Osteoblast (primary cell): ENCODE results near the gene SLC1A1. TPM values are rescaled to one million over a fixed set of nuclear protein-coding genes. Genes with fewer than 3 reads are reported as not detected.
A peak's percentile ranks its signal among the peaks of the same experiment; 100 is the strongest.

Experiments used
- DNase-seq: peaks from one replicate; pipeline ENCODE4 v3.0.0; 2011; ENCODE audit warnings: low spot score, mixed read lengths; ENCODE audit not compliant: insufficient read length; ENCODE audit errors: missing footprints
- H2AFZ ChIP-seq: 2 replicates; pipeline ENCODE4 v1.6.0; 2011; ENCODE audit warnings: mild to moderate bottlenecking, low read length
- H3K27ac ChIP-seq: 2 replicates; pipeline ENCODE4 v1.5.1; 2011; ENCODE audit warnings: mild to moderate bottlenecking, low read depth, low read length, moderate library complexity
- H3K27me3 ChIP-seq: 2 replicates; pipeline ENCODE4 v1.6.0; 2012; ENCODE audit warnings: mild to moderate bottlenecking, control low read depth, inconsistent platforms, low read length, moderate library complexity; ENCODE audit not compliant: insufficient read depth
- H3K36me3 ChIP-seq: 2 replicates; pipeline ENCODE4 v1.5.1; 2011; ENCODE audit warnings: mild to moderate bottlenecking, low read length, control low read depth, moderate library complexity; ENCODE audit not compliant: insufficient read depth
- H3K4me1 ChIP-seq: 2 replicates; pipeline ENCODE4 v1.5.1; 2011; ENCODE audit warnings: mild to moderate bottlenecking, low read length, control low read depth, moderate library complexity; ENCODE audit not compliant: insufficient read depth
- H3K4me2 ChIP-seq: 2 replicates; pipeline ENCODE4 v1.6.0; 2011; ENCODE audit warnings: mild to moderate bottlenecking, low read length; ENCODE audit not compliant: insufficient read depth
- H3K4me3 ChIP-seq: fragments of 200-600 bp; sonication (generic); 3 replicates; pipeline ENCODE4 v1.5.1; 2012; ENCODE audit warnings: mild to moderate bottlenecking, low read length, inconsistent platforms; ENCODE audit not compliant: insufficient read depth
- H3K79me2 ChIP-seq: 2 replicates; pipeline ENCODE4 v1.6.0; 2012; ENCODE audit warnings: mild to moderate bottlenecking, low read length, control low read depth, inconsistent platforms; ENCODE audit not compliant: insufficient read depth
- H3K9me3 ChIP-seq: 2 replicates; pipeline ENCODE4 v1.5.1; 2011; ENCODE audit warnings: low read depth, low read length, control low read depth
- H4K20me1 ChIP-seq: 2 replicates; pipeline ENCODE4 v1.6.0; 2012; ENCODE audit warnings: mild to moderate bottlenecking, low read length, control low read depth; ENCODE audit not compliant: insufficient read depth
- total RNA-seq: library from RNA; depleted of rRNA; stranded (reverse); fragments of >200 nt; gene quantifications from 2 replicates; pipeline ENCODE4 v1.2.3, GENCODE V29; 2012
- TF ChIP-seq, protein P1 (sequence below): IDR thresholded peaks from 2 replicates; pipeline ENCODE4 v1.5.1; 2011; ENCODE audit warnings: mild to moderate bottlenecking, low read depth, low read length, moderate library complexity; ENCODE audit errors: extremely low read depth

Gene SLC1A1
- total RNA-seq, 1 donor, result 25.7 TPM

DNA sequence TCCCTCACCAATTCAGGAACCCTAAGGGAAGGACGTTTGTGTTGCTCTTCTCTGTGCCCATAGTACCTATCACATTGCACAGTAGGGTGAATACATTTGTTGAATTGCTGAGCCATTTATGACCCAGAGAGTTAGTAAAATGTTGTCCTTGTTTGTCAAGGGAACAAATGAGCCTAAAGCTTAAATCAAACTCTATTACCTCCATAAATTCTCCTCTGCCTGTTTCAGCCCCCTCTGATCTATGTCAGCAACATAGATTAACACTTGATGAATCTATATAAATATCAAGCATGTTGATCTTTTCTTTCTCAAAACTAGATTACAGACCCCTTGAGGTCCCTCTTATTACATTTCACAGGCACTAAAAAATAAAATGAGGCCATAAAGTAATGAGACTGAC, 7.1 kb downstream of the SLC1A1 start:
- Histone ChIP-seq H3K79me2 (peaks cover 26% of the 10 kb centered on the region), H3K4me1 (peaks cover 42% of the 10 kb centered on the region), H3K4me3 (no peak overlapping the region), H3K36me3 (no peaks in the 10 kb centered on the region), H3K27ac (peak overlapping the region; percentile 44), H3K27me3 (no peaks in the 10 kb centered on the region), H3K4me2 (no peak overlapping the region), H2AFZ (no peak overlapping the region), H3K9me3 (no peaks in the 10 kb centered on the region), H4K20me1 (peaks cover 2% of the 10 kb centered on the region)
- TF ChIP-seq, protein P1, sequence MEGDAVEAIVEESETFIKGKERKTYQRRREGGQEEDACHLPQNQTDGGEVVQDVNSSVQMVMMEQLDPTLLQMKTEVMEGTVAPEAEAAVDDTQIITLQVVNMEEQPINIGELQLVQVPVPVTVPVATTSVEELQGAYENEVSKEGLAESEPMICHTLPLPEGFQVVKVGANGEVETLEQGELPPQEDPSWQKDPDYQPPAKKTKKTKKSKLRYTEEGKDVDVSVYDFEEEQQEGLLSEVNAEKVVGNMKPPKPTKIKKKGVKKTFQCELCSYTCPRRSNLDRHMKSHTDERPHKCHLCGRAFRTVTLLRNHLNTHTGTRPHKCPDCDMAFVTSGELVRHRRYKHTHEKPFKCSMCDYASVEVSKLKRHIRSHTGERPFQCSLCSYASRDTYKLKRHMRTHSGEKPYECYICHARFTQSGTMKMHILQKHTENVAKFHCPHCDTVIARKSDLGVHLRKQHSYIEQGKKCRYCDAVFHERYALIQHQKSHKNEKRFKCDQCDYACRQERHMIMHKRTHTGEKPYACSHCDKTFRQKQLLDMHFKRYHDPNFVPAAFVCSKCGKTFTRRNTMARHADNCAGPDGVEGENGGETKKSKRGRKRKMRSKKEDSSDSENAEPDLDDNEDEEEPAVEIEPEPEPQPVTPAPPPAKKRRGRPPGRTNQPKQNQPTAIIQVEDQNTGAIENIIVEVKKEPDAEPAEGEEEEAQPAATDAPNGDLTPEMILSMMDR, result no peak
- DNase-seq, result no peak

DNA sequence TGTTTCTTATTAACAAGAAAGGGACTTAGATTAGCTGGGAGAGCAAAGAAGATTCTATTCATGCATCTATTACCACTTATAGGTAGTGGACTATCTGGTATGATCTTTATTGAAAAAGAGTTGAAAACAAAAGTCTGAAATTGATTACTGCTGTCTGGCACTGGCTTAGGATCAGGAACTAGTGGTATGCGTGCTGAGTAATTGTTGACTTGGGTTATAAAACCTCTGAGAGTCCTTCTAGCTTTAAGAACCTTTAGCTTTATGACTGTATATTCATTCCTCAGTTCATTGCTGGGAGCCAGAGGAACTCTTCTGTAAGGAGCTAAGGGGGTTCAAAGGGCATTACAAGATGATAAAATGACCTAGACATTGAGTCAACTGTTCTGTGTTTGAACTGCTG, 7.6 kb downstream of the SLC1A1 start:
- H2AFZ ChIP-seq, result no peak overlapping the region
- peaks cover 2% of the 10 kb centered on the region for H4K20me1 ChIP-seq
- no peaks in the 10 kb centered on the region for H3K36me3 ChIP-seq
- H3K9me3 ChIP-seq, result no peaks in the 10 kb centered on the region
- H3K27me3 ChIP-seq, result no peaks in the 10 kb centered on the region
- no peak overlapping the region for H3K4me3 ChIP-seq
- peak; percentile 84 for DNase-seq
- peak overlapping the region; percentile 44 for H3K27ac ChIP-seq
- peaks cover 25% of the 10 kb centered on the region for H3K79me2 ChIP-seq
- TF ChIP-seq, protein P1, result no peak
- peaks cover 42% of the 10 kb centered on the region for H3K4me1 ChIP-seq
- H3K4me2 ChIP-seq, result peak overlapping the region; percentile 26

DNA sequence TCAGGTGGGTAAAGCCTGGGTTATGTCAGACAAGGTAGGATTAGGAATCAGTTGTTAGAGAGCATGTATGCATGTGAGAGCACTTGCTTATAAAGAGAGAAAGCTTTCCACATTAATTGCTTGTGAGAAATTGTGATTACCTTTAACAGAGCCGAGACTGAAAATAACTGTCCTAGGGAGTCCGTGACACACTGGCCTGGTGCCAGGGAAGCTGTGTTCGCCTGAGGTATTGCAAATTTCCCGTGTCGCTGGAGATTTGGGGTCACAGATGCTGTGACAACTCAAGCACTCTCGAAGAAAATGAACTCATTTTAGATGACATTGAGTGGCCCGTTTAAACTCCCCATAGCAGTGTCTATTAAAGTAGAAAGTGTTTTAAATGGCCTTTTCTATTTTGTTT, 9.6 kb downstream of the SLC1A1 start:
- TF ChIP-seq, protein P1, result no peak
- no peak overlapping the region for H3K27ac ChIP-seq
- H3K4me3 ChIP-seq, result no peak overlapping the region
- H3K4me1 ChIP-seq, result peaks cover 24% of the 10 kb centered on the region
- no peaks in the 10 kb centered on the region for H4K20me1 ChIP-seq
- DNase-seq, result no peak
- H3K9me3 ChIP-seq, result no peaks in the 10 kb centered on the region
- peak overlapping the region; percentile 55 for H2AFZ ChIP-seq
- peaks cover 18% of the 10 kb centered on the region for H3K79me2 ChIP-seq
- H3K36me3 ChIP-seq, result no peaks in the 10 kb centered on the region
- no peaks in the 10 kb centered on the region for H3K27me3 ChIP-seq
- peak overlapping the region; percentile 47 for H3K4me2 ChIP-seq

DNA sequence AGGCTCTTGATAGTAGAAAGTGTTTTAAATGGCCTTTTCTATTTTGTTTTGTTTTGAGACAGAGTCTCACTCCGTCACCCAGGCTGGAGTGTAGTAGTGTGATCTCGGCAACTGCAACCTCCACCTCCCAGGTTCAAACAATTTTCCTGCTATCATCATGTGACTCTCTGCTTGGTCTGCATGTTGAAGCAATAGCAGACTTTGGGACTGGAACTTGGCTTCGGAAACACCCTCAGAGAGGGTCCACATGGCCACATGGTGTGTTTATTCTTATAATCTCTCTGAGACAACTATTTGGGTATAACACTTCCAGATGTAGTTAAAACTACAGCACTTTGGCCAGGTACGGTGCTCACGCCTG, 10.9 kb downstream of the SLC1A1 start:
- Histone ChIP-seq H3K4me3 (no peak overlapping the region), H3K27ac (no peak overlapping the region), H3K4me1 (peaks cover 21% of the 10 kb centered on the region), H3K36me3 (no peaks in the 10 kb centered on the region), H4K20me1 (no peaks in the 10 kb centered on the region), H2AFZ (no peak overlapping the region), H3K4me2 (no peak overlapping the region), H3K27me3 (no peaks in the 10 kb centered on the region), H3K79me2 (peaks cover 6% of the 10 kb centered on the region), H3K9me3 (no peaks in the 10 kb centered on the region)
- no peak for DNase-seq
- TF ChIP-seq, protein P1, result no peak
